Stimulated activated CD8-positive, alpha-beta memory T cell treated with anti-CD3 and anti-CD28 coated beads, Interleukin-4, amount 100 ng/mL, for 24 hours (primary cell): ENCODE measurements around the gene GPHA2.
A peak's percentile ranks its signal among the peaks of the same experiment; 100 is the strongest.

Experiments used
- DNase-seq: peaks from one replicate; pipeline ENCODE4 v3.0.0-alpha.2; 2020; ENCODE audit warnings: low read depth

The GPHA2 gene

DNA sequence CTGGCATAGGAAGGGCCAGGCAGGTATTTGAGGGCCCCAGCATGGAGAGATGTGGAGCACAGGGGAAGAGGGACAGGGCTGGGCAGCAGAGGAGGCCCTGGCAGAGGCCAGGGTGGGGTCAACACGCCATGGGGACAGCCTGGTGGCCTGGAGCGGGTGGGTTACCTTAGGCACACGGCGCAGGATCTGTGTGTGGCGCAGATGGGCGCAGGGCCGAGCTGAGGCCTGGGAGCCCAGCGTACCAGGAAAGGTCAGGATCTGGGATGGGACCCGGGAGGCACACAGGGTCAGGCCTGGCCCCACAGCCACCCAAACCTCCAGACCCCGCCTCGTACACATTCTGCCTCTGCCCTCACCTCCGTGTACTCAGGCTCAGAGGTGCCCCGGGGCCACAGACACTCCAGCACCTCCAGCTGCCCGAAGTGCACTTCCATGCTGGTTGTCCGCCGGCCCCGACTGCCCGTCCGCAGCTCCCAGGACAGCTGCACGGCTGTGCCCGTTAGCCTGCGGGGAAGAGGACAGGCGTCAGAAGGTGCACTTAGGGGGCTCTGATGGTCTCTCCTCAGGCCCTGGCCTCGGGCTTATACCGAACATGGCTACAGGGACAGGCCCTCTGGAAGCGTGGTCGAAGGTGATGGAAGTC is 25.1 kb downstream of the GPHA2 start:
- DNase-seq: no peak

DNA sequence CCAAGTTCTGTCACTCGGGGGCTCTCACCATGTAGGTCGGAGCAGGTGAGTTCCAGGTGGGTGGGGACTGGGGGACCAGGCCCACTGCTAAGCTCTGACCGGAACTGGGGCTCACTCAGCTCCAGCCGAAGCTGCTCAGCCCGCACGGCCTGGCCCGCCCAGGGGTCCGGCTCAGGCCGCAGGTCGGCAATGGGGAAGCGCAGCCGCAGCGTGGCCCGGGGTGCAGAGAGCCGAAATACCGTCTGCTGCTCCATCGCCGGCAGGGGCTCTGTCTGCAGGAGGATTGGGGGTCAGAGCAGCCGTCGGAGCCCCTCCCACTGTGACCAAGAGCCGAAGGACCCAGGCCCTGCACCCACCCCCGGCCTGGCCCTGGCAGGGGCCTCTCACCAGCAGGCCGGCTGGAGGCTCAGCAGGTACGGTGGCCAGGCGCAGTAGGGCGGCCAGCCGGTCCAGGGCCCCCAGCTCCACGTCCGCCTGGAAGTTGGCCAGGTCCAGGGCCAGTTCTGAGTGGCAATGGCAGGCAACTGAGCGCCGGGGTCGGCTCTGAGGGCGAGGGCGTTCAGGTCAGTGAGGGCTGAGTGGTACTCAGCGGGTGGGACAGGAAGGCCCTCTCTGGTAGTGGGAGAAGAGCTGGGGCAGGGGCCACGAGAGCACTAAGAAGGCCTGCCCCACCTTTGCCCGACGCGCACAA is 25.9 kb downstream of the GPHA2 start:
- no peak for DNase-seq

DNA sequence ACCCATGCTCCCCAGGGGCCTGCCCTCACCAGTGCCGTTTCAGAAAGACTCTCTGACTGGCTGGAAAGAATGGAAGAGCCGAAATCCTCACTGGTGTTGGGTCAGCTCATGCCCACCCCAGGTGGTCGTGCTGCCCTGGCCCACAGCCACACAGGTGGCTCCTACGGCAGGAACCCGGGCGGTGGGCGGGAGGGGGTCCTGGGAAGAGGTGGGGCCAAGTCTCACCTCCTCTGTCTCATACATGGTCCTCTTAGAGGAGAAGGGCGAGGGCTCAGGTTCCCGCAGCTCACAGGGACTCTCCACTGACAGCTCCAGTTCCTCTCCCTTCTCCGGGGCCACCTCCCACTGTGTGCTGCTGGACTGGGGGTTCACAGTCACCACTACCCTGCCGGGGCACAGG is 26.9 kb downstream of the GPHA2 start:
- no peak for DNase-seq

DNA sequence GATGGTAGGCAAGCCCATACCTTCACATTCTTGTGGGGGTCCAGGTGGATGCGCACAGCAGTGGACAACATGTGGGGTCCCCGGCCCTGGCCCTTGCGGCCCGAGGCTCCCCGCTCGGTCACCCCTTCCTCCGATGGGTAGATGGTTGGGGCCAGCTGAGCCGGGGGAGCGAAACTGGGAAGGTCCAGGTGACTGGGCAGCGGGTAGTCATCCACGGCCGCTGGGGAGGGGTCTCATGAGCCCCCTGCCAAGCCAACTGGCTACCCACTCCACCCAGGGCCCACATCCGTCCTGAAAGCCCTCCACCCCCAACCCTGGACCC is 29.4 kb downstream of the GPHA2 start:
- no peak for DNase-seq

DNA sequence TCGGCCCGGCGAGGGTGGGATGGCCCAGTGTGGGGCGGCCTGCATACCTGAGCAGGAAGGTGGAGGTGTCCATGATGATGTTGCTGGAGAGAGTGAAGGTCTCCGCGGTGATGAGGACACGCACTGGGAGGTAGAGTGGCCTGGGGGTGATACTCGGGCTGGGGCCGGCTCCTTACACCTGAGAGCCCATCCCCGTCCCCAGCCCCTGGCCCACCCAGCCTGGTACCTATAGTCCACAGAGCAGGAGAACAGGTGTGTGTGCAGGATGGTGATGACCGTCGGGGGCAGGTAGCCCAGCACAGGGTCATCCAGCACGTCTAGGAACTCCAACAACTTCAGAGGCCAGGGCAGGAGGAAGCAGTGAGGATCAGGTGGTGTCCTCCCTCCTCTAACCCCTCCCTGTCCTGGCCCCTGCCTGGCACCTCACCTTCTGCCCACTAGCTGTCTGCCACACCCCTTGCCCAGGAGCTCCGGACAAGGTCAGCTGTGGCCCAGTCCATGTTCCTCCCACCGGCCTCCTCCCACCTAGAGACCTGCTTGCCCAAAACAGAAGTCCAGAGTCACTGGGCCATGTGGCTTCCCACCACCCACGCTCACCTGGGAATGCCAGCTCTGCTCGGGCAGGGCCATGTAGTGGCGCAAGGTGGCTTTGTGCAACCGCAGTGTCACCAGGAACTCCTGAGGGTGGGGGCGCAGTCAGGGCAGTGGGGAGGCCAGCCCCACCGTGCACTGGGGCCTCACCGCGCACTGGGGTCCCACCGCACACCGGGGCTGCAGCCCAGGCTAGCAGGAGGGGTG is 30.0 kb downstream of the GPHA2 start:
- DNase-seq: no peak

DNA sequence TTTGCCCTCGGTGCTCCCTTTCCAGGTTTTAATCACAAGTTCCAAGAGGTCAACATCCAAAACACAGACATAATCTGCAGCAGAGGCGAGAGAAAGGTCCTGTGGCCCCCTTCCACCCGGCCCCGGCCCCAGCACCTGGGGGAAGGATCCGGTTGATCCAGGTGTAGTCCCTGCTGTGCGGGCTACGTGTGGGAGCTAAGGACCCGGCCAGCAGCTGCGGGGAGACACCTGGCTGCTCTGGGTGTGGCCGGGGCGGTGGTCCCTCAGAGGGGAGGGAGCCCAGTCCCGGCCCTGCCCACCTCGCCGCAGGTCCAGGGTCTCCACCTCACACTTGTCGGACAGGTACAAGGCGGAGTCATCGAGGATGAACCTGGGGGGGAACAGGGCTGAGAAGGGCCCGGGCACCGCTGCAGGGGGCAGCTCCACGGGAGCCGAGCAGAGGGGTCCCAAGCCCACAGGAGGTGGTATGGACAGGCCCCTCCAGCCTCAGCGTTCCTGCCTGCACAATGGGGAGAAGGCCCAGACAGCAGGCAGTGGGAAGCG is 32.3 kb downstream of the GPHA2 start:
- DNase-seq: no peak

DNA sequence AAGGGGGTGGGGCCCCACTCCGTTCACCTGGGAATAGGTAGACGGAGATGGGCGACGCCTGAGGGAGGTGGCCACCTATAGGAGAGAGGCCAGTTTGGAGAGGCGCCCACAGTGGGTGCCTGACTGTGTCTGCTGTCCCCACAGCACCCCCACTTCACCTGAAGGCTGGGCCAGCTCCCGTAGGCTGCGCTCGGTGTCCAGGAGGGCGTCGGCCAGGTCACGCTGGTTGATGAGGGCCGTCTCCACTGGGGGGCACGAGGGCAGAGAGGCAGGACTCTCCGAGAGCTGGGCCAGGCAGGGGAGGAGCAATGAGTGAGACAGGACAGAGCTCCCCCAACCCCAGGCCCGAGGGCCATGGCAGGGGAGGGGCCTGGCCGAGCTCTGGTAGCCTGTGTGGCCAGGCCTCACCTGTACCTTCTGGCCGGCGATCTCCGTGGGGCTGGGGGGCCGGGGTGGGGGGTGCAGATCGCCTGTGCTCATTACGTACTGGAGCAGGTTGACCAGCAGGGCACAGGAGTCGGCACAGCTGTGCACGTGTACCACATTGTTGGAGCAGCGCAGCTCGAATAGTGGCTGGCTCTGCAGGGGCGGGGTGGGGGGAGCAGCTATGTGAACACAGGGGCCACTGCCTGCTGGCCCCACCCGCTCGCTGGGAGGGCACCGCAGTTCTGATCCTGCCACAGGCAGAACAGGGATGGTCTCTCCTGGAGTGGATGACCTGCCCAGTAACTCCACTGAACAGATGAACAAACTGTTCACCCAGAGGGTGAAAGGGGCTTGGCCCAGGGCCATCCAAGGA is 33.4 kb downstream of the GPHA2 start:
- no peak for DNase-seq

DNA sequence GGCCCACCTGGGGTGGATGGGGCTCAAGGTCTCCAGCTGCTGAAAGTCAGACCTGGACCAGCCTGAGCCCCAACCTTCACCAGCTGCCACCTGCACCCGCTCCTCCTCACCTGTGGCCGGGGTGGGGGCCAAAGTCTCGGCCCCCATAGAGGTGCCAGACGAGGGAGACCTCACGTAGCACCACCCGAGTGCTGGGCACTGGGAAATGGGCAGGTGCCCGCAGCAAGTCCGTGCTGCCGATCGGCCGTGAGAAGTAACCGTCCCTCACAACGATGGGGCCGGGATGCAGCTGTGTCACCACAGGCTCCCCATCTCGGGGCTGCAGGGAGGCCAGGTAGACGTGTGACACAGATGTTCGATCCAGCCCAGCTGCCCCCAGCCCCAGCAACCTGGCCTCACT is 34.9 kb downstream of the GPHA2 start:
- no peak for DNase-seq

DNA sequence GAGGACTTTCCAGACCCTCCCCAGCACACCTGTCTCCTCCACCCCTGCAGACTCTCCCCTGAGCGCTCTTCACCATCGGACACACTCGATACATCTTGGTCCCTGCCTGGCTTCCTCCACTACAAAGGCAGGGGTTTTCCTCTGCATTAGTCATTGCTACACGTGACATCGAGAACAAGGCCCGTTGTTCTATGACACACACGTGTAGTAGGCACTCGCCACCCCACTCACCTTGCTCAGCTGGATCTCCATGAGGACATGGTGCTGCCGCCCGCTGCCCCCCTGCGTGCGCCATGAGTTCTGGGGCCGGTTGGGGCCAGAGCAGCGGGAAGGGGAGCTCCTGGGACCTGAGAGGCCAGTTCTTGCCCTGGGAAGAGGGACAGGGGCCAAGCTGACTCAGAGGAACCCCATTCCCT is 35.4 kb downstream of the GPHA2 start:
- DNase-seq: no peak

DNA sequence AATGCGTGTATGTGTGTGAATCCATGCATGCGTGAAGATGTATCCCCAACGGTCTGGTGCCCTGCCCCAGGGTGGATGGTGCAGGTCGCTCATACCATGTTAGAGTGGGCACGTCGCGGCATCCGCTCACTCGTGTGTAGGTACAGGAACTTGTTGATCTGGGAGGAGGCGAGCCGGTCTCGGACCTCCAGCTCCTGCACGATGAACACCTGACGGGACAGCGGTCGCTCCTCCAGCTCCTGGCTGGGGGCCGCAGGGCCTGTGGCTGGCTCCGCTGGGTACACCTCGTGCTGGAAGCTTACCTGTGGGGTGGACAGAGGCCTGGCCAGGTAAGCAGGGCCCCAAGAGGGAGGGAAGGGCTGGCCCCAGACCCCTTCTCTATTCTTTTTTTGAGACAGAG is 37.2 kb downstream of the GPHA2 start:
- no peak for DNase-seq

DNA sequence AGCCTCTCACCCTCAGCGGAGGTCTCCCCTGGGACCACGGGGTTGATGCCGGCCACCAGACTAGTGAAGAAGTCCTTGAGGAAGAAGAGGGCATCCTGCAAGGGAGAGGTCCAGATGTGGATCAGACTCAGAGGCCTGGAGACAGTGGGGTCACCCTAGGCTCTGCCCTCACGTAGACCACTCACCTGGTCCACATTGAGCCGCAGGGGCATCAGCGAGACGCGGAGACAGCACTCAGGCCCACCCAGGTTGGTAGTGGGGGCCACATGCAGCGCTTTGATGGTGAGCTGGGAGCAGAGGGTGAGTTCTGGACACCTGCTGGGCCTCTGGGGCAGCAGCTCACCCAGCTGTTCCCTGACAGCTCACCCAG is 37.6 kb downstream of the GPHA2 start:
- DNase-seq: no peak

DNA sequence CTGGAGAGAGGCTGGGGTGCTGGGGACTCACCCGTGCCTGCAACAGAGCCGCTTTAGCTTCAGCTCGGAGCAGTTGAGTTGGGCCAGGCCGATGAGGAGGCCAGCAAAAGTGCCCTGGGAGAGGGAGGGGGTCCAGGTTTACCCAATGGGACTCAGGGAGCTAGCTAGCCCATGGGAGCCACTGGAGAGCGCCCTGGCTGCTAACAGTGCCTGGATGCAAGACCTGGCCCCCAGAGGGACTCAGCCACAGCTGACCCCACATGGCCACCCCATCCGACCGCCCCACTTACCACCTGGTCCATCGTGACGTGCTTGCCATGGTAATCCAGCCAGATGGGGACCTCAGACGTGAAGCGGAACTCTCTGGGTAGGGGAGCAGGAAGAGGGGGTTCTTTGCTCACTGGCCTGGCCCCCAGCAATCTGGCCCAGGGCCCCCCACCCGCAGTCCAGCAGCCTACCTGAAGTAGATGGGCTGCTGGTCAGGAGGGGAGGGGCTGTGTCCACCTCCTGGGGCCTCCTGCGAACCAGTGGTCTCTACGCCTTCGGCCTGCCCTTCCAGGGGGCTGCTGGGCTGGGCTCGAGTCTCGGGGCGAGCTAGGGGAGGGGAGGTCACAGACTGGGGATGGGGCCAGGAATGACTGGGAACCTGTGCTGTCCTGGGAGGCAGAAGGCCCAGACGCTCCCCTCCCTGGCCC is 38.2 kb downstream of the GPHA2 start:
- DNase-seq: no peak

DNA sequence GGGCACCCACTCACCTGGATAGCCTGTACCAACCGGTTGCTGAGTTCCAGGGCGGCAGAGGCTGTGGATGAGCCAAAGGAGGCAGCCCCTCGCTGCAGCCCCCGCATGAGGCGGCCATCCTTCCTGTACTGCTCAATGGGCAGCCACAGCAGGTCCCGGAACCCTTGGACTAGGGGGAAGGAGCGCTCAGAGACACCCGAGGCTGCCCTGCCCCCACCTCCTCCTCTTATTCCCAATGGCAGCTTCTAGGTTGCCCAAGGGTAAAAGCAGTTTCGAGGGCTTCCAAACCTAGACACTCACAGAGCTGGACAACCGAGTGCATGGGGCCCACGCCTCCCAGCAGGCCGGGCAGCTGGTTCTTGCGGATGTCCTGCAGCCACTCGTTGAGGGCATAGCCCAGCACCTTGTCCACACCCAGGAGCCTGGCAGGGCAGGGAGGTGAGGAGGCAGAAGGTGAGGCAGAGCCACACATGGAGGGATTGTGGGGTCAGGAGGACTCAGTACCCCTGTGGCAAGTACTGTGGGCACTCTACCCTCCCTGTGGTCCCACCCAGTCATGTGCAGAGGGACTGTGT is 39.2 kb downstream of the GPHA2 start:
- no peak for DNase-seq

DNA sequence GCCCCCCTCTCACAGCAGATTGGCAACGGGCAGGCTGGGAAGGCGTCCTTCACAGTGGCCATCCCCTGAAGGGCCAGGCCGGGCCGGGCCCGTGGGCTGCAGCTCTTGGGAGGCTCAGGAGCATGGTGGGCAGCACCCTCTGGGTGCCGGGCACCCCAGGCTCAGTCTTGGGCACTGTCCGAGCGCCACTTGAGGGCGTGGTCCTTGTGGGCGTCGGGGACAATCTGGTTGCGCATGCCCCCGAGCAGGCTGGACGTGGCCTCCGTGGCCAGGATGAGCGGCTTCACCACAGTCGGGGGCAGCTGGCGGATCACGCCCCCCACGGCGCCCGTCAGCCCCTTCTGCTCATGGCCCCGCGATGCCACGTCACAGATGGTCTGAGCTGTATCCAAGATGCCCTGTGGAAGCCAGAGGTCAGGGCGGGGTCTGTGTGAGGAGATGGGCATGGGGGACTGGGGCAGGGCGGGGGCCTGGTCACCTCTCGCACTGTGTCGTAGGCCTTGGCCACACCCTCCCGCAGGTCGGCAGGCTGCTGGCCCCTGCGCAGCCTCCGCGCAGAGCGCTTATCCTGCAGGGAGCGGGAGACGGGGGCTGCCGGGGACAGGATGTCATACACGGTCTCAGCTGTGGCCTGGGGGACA is 40.8 kb downstream of the GPHA2 start:
- no peak for DNase-seq

DNA sequence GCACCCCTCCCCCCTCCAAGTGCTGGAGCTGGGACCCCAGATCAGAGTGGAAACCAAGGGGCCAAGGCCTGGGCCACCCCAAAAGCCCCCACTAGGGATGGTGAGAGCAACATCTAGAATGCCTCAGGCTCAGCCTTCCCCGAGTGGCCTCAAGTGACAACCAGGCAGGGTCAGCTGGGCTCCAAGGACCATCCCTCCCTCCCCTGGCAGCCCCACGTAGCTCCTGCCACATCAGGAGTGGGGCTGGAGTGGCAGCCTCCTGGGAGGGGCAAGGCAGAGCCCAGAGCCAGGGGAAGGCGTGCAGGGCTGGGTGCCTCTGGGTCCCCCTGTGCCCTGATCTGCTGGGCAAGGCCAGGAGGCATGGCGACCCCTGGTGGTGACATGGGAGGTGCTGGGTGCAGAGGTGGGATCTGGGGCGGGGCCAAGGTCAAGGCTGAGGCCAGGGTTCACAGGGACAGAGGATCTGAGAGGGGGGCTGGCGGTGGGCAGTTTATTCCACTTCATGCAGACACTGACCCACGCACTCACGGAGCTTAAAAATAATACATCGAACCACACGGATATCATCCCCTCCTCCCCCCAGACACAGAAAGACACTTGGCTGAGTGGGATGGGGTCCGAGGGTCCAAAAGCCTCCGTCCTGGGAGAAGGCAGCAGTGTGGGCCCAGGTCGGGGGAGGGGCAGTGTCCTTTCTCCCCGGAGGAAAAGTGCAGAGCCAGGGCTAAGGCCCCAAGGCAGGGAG is 41.5 kb downstream of the GPHA2 start:
- DNase-seq: peak; percentile 90

DNA sequence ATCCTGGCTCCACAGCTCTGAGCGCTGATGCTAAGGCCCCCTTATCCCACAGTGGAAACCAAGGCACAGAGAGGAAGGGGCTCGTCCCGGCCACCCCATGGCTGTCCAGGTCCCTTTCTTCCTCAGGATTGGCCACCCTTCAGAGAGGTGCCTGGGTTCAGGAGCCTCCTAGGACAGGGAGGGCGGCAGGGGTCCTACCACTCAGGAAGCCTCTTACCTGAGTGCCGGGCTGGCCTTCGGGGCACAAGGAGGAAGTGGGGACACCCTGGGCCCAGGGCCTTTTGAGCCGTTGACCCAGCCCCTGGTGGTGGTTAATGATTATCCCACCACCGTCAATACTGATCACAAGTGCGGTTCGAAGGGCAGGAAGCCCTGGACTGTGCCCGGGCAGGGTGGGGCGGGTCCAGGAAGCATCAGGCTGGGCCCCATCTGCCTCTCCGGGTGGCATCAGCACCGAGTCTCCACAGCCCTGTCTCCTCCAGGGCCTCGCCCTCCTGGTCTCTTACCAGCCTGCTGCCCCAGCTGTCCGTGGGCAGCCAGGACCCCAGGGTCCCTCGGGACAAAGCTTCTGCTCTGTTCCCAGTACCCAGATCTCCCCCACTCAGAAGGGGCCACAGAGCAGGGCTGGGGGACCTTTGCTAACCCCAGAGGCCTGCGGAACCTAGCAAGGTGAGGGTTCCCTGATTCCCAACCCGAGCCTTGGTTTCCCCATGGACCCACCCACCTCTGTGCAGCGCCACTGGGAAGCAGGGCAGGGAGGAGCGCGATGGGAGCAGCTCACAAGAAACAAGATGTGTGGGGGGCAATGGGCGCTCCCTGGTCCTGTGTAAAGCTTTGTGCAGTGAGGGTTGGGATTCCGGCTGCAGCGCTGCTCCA is 42.3 kb downstream of the GPHA2 start:
- no peak for DNase-seq

DNA sequence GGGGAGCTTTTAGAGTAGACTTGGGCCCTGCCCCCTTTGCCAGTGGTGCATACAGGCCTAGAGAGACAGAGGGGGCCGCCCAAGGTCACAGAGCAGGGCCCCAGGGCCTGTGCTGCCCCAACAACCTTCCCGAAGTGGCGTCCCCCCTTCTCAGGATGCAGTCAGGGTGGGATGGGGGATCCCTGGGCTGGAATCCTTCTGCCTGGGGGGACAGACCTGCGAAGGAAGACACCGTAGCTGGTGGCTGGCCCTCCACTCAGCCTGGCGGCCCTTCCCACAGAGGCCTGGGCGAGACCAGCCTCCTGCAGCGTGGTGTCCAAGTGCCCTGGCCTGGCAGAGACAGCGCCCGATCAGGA is 42.9 kb downstream of the GPHA2 start:
- no peak for DNase-seq

DNA sequence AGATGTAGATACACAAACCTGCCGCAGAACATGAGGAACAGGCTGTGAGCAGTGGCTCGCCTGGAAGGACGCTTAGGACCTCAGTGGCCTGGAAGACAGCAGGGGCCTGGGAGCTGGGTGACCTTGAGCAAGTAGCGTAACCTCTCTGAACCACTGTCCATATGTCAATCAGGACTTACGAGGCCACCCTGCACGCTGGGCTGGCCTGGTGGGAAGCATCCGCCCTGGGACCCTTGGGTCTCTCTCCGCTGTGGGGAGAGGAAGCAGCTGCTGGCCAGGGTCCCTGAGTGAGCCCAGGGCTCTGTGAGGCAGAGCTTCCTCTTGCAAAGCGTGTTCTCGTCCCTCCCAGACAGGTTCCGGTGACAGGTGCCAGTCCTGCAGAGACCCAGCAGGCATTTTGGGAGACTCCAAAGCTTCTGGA is 43.3 kb downstream of the GPHA2 start:
- DNase-seq: no peak

DNA sequence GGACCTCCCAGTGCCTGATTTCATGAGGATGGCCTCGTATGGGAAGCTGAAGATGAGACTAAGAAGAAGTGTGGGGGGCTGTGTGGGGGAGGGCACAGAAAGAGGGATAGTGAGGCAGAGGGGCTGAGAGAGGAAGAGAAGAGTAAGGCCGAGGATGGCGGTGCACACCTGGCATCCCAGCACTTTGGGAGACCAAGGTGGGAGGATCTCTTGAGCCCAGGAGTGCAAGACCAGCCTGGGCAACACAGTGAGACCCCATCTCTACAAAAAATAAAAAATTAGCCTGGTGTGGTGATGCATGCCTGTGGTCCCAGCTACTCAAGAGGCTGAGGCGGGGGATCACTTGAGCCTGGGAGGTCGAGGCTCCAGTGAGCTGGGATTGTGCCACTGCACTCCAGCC is 43.8 kb downstream of the GPHA2 start:
- DNase-seq: no peak
